IMR-90 (cell line): ENCODE data around the gene PIEZO1. TPM values are rescaled to one million over a fixed set of nuclear protein-coding genes. Genes with fewer than 3 reads are reported as not detected.

ENCODE experiments used
- ATAC-seq: fragments of 200-7000 bp; cut with Tn5 transposase; 2 replicates; pipeline ENCODE4 v1.9.1; 2020; ENCODE audit warnings: low read depth, mild to moderate bottlenecking, moderate library complexity
- BruUV-seq: library from RNA; stranded (reverse); fragments of 400-500 nt; replicated peaks from 2 replicates; lab custom pipeline; 2021; lab: Mats Ljungman, UMichigan
- CTCF ChIA-PET: fragments of 300-600 bp; formaldehyde crosslinking; extraction: SDS; loops from one replicate; lab custom pipeline; 2021; ENCODE audit warnings: antibody characterized with exemption; lab: Yijun Ruan, JAX
- POLR2A ChIA-PET: fragments of 300-600 bp; sonication (Branson Sonifier 250); formaldehyde crosslinking; loops from one replicate; lab custom pipeline; 2022; ENCODE audit warnings: antibody characterized with exemption; ENCODE audit not compliant: unreplicated experiment; lab: Charles Lee
- DNase-seq: peaks from one replicate; pipeline ENCODE4 v3.0.0; 2013
- H2AFZ ChIP-seq: replicated peaks from 2 replicates; pipeline ENCODE3; 2013; ENCODE audit warnings: low read length, mild to moderate bottlenecking; ENCODE audit not compliant: poor library complexity
- H2AK5ac ChIP-seq: 2 replicates; pipeline ENCODE4 v1.6.1; 2013; ENCODE audit warnings: low read depth, low read length, inconsistent platforms
- H2AK9ac ChIP-seq: replicated peaks from 2 replicates; pipeline ENCODE3; 2013; ENCODE audit warnings: mild to moderate bottlenecking, low read depth, low read length, moderate library complexity; ENCODE audit not compliant: poor library complexity
- H2BK120ac ChIP-seq: 2 replicates; pipeline ENCODE4 v1.6.1; 2013; ENCODE audit warnings: low read depth, low read length, inconsistent platforms
- H2BK15ac ChIP-seq: 3 replicates; pipeline ENCODE4 v1.6.1; 2013; ENCODE audit warnings: low read depth, low read length, inconsistent platforms
- H2BK20ac ChIP-seq: 2 replicates; pipeline ENCODE4 v1.6.1; 2013; ENCODE audit warnings: low read depth, mild to moderate bottlenecking, inconsistent platforms, low read length, moderate library complexity
- H2BK5ac ChIP-seq: 2 replicates; pipeline ENCODE4 v1.6.1; 2013; ENCODE audit warnings: mild to moderate bottlenecking, low read depth, low read length, inconsistent platforms; ENCODE audit not compliant: poor library complexity, severe bottlenecking
- H3K14ac ChIP-seq: replicated peaks from 2 replicates; pipeline ENCODE4 v1.6.1; 2013; ENCODE audit warnings: low read depth, low read length, inconsistent platforms
- H3K18ac ChIP-seq: 2 replicates; pipeline ENCODE4 v1.6.1; 2013; ENCODE audit warnings: low read depth, low read length, control low read depth
- H3K23ac ChIP-seq: 2 replicates; pipeline ENCODE4 v1.6.1; 2013; ENCODE audit warnings: low read depth, low read length, inconsistent platforms
- H3K27ac ChIP-seq: 2 replicates; pipeline ENCODE4 v1.5.1; 2013; ENCODE audit warnings: mild to moderate bottlenecking, control low read depth, low read length; ENCODE audit not compliant: insufficient read depth
- H3K27me3 ChIP-seq: 2 replicates; pipeline ENCODE4 v1.6.1; 2013; ENCODE audit warnings: low read length; ENCODE audit not compliant: control insufficient read depth, insufficient read depth
- H3K36me3 ChIP-seq: 2 replicates; pipeline ENCODE4 v1.6.1; 2013; ENCODE audit warnings: low read length, mixed read lengths; ENCODE audit not compliant: control insufficient read depth, insufficient read depth
- H3K4ac ChIP-seq: 2 replicates; pipeline ENCODE4 v1.6.1; 2013; ENCODE audit warnings: low read depth, low read length, inconsistent platforms
- H3K4me1 ChIP-seq: 2 replicates; pipeline ENCODE4 v1.6.1; 2013; ENCODE audit warnings: low read length, mixed read lengths; ENCODE audit not compliant: control insufficient read depth, insufficient read depth
- H3K4me2 ChIP-seq: 2 replicates; pipeline ENCODE4 v1.6.1; 2013; ENCODE audit warnings: low read depth, mild to moderate bottlenecking, control low read depth, low read length, moderate library complexity
- H3K4me3 ChIP-seq: 2 replicates; pipeline ENCODE4 v1.5.1; 2013; ENCODE audit warnings: low read depth, mild to moderate bottlenecking, control low read depth, low read length, moderate library complexity; ENCODE audit not compliant: insufficient read depth
- H3K56ac ChIP-seq: 2 replicates; pipeline ENCODE4 v1.6.1; 2013; ENCODE audit warnings: low read length, inconsistent platforms; ENCODE audit not compliant: insufficient read depth; ENCODE audit errors: extremely low read depth
- H3K79me1 ChIP-seq, 2 experiments: 2 replicates each; pipeline ENCODE4 v1.6.1; 2013; ENCODE audit warnings: low read length in 2 of 2, inconsistent platforms in 1 of 2, low read depth in 1 of 2
- H3K9ac ChIP-seq: 2 replicates; pipeline ENCODE4 v1.6.1; 2013; ENCODE audit warnings: low read depth, low read length, control low read depth
- H3K9me1 ChIP-seq: 2 replicates; pipeline ENCODE4 v1.6.1; 2013; ENCODE audit warnings: low read length, inconsistent platforms; ENCODE audit not compliant: insufficient read depth
- H3K9me3 ChIP-seq: 2 replicates; pipeline ENCODE4 v1.6.1; 2013; ENCODE audit warnings: low read length; ENCODE audit not compliant: control insufficient read depth, insufficient read depth
- H4K20me1 ChIP-seq: 2 replicates; pipeline ENCODE4 v1.6.1; 2013; ENCODE audit warnings: low read length, inconsistent platforms; ENCODE audit not compliant: insufficient read depth
- H4K5ac ChIP-seq: 2 replicates; pipeline ENCODE4 v1.6.1; 2013; ENCODE audit warnings: mild to moderate bottlenecking, low read depth, low read length, control low read depth
- H4K8ac ChIP-seq, 2 experiments: 2 replicates each; pipeline ENCODE4 v1.6.1; 2013; ENCODE audit warnings: low read depth in 2 of 2, low read length in 2 of 2, control low read depth in 1 of 2, inconsistent platforms in 1 of 2
- H4K91ac ChIP-seq: 2 replicates; pipeline ENCODE4 v1.6.1; 2013; ENCODE audit warnings: low read depth, low read length, inconsistent platforms; ENCODE audit not compliant: insufficient read depth
- BHLHE40 ChIP-seq: fragments of 150-350 bp; IDR thresholded peaks from 2 replicates; pipeline ENCODE4 v1.6.1; 2016; ENCODE audit warnings: mild to moderate bottlenecking, low read depth, low read length
- MAFK ChIP-seq: IDR thresholded peaks from 2 replicates; pipeline ENCODE4 v1.6.1; 2012; ENCODE audit warnings: low read depth, low read length, improper control_type of control experiment
- MAZ ChIP-seq: IDR thresholded peaks from 2 replicates; pipeline ENCODE4 v1.6.1; 2012; ENCODE audit warnings: low read depth, mild to moderate bottlenecking, low read length, improper control_type of control experiment, moderate library complexity, borderline replicate concordance
- POLR2A ChIP-seq: IDR thresholded peaks from 2 replicates; pipeline ENCODE4 v1.6.1; 2012; ENCODE audit warnings: mild to moderate bottlenecking, low read depth, low read length
- RCOR1 ChIP-seq: IDR thresholded peaks from 2 replicates; pipeline ENCODE4 v1.6.1; 2012; ENCODE audit warnings: mild to moderate bottlenecking, low read length, improper control_type of control experiment; ENCODE audit not compliant: insufficient replicate concordance
- WGBS, 2 experiments: methylation state at CpG; one replicate each; pipeline versions ENCODE4 v1.1.5 to v1.1.7; 2013; ENCODE audit warnings: missing lambda C conversion rate in 2 of 2; ENCODE audit not compliant: insufficient read length in 1 of 2; ENCODE audit errors: extremely low coverage in 2 of 2; 5-methylcytosine and 5-hydroxymethylcytosine counted together
- dilution Hi-C: fragments of 300-500 bp; cut with HindIII; formaldehyde crosslinking; loops from one replicate; pipeline ENCODE4 v1.14.3; 2018; ENCODE audit warnings: low sequenced_read_pairs; ENCODE audit not compliant: unreplicated experiment
- in situ Hi-C: fragments of 300-500 bp; cut with MboI; formaldehyde crosslinking; loops from 3 replicates; pipeline ENCODE4 v1.14.3; 2019; ENCODE audit warnings: low sequenced_read_pairs, inconsistent platforms, mixed read lengths
- intact Hi-C: fragments of 100-400 bp; cut with micrococcal nuclease; formaldehyde crosslinking; loops from 2 replicates; pipeline ENCODE4 v1.10.0; 2022
- polyA plus RNA-seq, 3 experiments: library from polyadenylated mRNA; depleted of rRNA; stranded (reverse); fragments of >200 nt; gene quantifications; 2 replicates each; pipeline ENCODE4 v1.2.3, GENCODE V29; 2012; ENCODE audit warnings: low replicate concordance in 1 of 3
- total RNA-seq: library from RNA; depleted of rRNA; stranded (reverse); fragments of >200 nt; gene quantifications from 2 replicates; pipeline ENCODE4 v1.2.3, GENCODE V29; 2012
- TF ChIP-seq, protein P1 (sequence below): conservative IDR thresholded peaks from 2 replicates; pipeline ENCODE4 v1.5.1; 2012; ENCODE audit warnings: mild to moderate bottlenecking, low read depth, low read length, improper control_type of control experiment
- TF ChIP-seq, protein P2 (sequence below): fragments of 150-350 bp; IDR thresholded peaks from 2 replicates; pipeline ENCODE4 v1.6.1; 2016; ENCODE audit warnings: low read depth, mild to moderate bottlenecking, low read length, moderate library complexity, borderline replicate concordance

Gene PIEZO1
- total and polyA plus RNA-seq, 2 of the 4 experiments (the other 2 are of a cell fraction) = 36.2 to 372 TPM

DNA sequence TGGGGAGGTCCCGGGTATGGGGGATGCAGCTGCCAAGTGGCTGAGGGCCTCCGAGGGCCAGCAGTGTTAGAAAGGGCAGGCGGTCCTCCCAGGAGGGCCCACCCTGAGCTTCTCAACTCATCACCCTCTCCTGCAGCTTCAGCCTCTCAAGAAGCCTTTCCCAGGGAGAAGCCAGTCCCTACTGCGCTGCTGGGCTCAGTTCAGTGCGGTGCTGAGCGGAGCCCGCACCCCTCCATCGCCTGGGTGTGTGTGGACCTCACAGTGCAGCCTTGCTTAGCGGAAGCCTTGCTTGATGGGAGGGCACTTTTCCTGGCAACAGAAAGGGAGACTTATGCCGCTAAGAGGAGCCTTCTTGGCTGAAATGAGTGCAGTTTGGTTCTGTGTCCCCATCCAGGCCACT lies 30.2 kb upstream of the PIEZO1 start:
- WGBS, 2 experiments = 100% methylated on average over 1 of the region's 10 CpGs; no CpG with 5 or more reads in 1 of the 2 experiments
- Histone ChIP-seq H4K5ac (no peak overlapping the region), H3K4me1 (peaks cover 20% of the 10 kb centered on the region), H3K56ac (no peak overlapping the region), H2BK15ac (no peak overlapping the region), H3K9me1 (peaks cover 5% of the 10 kb centered on the region), H3K23ac (no peak overlapping the region), H3K27ac (no peak overlapping the region), H3K9ac (no peak overlapping the region), H4K8ac (no peak overlapping the region), H2BK5ac (no peak overlapping the region), H3K27me3 (no peaks in the 10 kb centered on the region), H3K4me2 (no peak overlapping the region), H3K4me3 (no peak overlapping the region), H3K4ac (no peak overlapping the region), H3K14ac (no peak overlapping the region), H3K36me3 (peaks cover under 1% of the 10 kb centered on the region; the same call in 1 of the 2 replicates), H2AK9ac (no peak overlapping the region), H2AK5ac (no peak overlapping the region), H4K91ac (no peak overlapping the region), H2BK20ac (no peak overlapping the region), H4K20me1 (peaks cover 10% of the 10 kb centered on the region), H3K9me3 (no peaks in the 10 kb centered on the region), H3K79me1 (peaks cover 0 to 14% of the 10 kb centered on the region in 2 experiments; a peak in 2 of 4 replicates), H3K18ac (no peak overlapping the region), H2BK120ac (no peak overlapping the region), H2AFZ (no peak overlapping the region)
- ChIA-PET CTCF (interaction anchor here (1.7 kb wide), 1 partner anchor 42 kb away, joined by 4 read pairs; no protein-coding TSS in a partner anchor), POLR2A (no interaction called here)
- in situ Hi-C loops = no loop called here
- no TSS peak for BruUV-seq
- TF ChIP-seq RCOR1 (no peak), POLR2A (no peak), BHLHE40 (no peak), MAFK (no peak), MAZ (no peak)
- TF ChIP-seq, protein P1, sequence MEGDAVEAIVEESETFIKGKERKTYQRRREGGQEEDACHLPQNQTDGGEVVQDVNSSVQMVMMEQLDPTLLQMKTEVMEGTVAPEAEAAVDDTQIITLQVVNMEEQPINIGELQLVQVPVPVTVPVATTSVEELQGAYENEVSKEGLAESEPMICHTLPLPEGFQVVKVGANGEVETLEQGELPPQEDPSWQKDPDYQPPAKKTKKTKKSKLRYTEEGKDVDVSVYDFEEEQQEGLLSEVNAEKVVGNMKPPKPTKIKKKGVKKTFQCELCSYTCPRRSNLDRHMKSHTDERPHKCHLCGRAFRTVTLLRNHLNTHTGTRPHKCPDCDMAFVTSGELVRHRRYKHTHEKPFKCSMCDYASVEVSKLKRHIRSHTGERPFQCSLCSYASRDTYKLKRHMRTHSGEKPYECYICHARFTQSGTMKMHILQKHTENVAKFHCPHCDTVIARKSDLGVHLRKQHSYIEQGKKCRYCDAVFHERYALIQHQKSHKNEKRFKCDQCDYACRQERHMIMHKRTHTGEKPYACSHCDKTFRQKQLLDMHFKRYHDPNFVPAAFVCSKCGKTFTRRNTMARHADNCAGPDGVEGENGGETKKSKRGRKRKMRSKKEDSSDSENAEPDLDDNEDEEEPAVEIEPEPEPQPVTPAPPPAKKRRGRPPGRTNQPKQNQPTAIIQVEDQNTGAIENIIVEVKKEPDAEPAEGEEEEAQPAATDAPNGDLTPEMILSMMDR = no peak
- TF ChIP-seq, protein P2, sequence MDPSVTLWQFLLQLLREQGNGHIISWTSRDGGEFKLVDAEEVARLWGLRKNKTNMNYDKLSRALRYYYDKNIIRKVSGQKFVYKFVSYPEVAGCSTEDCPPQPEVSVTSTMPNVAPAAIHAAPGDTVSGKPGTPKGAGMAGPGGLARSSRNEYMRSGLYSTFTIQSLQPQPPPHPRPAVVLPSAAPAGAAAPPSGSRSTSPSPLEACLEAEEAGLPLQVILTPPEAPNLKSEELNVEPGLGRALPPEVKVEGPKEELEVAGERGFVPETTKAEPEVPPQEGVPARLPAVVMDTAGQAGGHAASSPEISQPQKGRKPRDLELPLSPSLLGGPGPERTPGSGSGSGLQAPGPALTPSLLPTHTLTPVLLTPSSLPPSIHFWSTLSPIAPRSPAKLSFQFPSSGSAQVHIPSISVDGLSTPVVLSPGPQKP = no peak
- intact Hi-C loops = no loop called here
- dilution Hi-C loops = no loop called here
- ATAC-seq (no peak), DNase-seq (no peak)
